Keratinocyte (primary cell): ENCODE measurements around the gene FUOM.

ENCODE experiments used
- EZH2 ChIP-seq: IDR thresholded peaks from one replicate; pipeline ENCODE4 v1.6.1; 2012; ENCODE audit warnings: inconsistent platforms, mild to moderate bottlenecking, low read length, moderate library complexity
- TF ChIP-seq, protein P1 (sequence below), 3 experiments: IDR thresholded peaks in 1 of 3; conservative IDR thresholded peaks in 1 of 3; optimal IDR thresholded peaks in 1 of 3; 2 replicates in 2 of 3; 3 replicates in 1 of 3; pipeline versions ENCODE3 to v1.5.1; 2011; ENCODE audit warnings: low read length in 3 of 3, mild to moderate bottlenecking in 3 of 3, moderate library complexity in 2 of 3, control low read depth in 1 of 3, inconsistent platforms in 1 of 3; ENCODE audit not compliant: insufficient read depth in 2 of 3; ENCODE audit errors: extremely low read depth in 1 of 3

DNA sequence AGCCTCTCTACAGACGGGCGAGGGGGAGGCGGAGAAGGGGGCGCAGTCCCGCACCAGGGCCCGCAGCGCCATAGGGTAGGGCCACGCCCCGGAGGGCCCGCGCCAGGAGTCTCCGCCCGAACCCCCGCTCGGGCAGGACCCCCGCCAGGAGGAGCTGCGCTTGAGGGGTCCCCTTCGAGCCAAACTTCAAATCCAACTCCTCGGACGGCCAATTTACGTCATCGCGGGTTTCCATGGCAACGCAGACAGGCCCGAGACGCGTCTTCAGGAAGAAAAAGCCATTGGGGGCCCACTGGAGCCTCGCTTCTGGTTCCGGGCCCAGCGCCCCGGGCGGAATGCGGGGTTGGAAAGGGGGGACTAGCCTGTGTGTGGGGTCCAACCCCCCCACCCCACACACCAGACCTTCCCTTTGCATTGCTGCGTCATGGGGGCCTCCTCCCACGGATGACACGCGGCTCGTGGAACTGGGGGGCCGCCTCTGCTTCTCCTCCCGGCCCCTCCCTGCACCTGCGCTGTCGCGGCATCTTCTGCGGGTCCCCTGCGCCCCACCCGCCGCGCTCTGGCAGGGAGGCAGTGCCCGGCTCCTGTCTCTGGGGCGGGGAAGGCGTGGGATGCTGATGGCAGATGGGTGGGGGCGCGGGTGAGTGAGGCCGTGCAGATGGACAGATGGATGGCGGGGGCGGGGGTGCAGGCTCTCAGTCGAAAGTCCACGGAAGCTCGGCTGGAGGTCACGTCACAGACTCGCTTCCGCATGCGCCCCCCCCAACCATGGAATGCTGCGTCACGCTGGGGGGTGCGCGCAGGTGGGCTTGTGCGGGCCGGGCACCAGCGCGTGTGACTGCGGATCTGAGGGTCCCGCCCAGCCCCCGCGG, 22.3 kb downstream of the FUOM start:
- TF ChIP-seq, protein P1, sequence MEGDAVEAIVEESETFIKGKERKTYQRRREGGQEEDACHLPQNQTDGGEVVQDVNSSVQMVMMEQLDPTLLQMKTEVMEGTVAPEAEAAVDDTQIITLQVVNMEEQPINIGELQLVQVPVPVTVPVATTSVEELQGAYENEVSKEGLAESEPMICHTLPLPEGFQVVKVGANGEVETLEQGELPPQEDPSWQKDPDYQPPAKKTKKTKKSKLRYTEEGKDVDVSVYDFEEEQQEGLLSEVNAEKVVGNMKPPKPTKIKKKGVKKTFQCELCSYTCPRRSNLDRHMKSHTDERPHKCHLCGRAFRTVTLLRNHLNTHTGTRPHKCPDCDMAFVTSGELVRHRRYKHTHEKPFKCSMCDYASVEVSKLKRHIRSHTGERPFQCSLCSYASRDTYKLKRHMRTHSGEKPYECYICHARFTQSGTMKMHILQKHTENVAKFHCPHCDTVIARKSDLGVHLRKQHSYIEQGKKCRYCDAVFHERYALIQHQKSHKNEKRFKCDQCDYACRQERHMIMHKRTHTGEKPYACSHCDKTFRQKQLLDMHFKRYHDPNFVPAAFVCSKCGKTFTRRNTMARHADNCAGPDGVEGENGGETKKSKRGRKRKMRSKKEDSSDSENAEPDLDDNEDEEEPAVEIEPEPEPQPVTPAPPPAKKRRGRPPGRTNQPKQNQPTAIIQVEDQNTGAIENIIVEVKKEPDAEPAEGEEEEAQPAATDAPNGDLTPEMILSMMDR (optimal IDR thresholded peaks at IDR 0.05 in 1 of 3, IDR thresholded peaks at IDR 0.05 in 1 of 3, conservative IDR thresholded peaks at IDR 0.05 in 1 of 3; ENCODE audit: extremely low read depth in 1 of 3, insufficient read depth in 2 of 3, low read length in 3 of 3): no peak
- TF ChIP-seq EZH2: peak; percentile 82
